Measurements from ENCODE around the gene CCDC195.
"Not testable (repeated sequence)": the region's sequence is repeated elsewhere in the genome, so short reads cannot be mapped to it uniquely, and the experiment has no call there.

The CCDC195 gene

GRCh38 chr2:224668123-224668909, 47.8 kb downstream of the CCDC195 start:
- TF ChIP-seq ZNF8 (CRISPR knock-in tag; IDR thresholded peaks at IDR 0.05), result no peak
- no peak for TF ChIP-seq ZNF565 (CRISPR knock-in tag; conservative IDR thresholded peaks at IDR 0.05; ENCODE audit: low read depth)
- TF ChIP-seq TOX (CRISPR knock-in tag; IDR thresholded peaks at IDR 0.05; ENCODE audit: borderline replicate concordance), result no peak
- ATAC-seq, result no peak

GRCh38 chr2:224666951-224667553, 49.1 kb downstream of the CCDC195 start:
- TF ChIP-seq ARNTL (CRISPR knock-in tag; IDR thresholded peaks at IDR 0.05; ENCODE audit: borderline replicate concordance, low read depth) (no peak), BACH2 (CRISPR knock-in tag; IDR thresholded peaks at IDR 0.05; ENCODE audit: borderline replicate concordance) (no peak), ZFP30 (CRISPR knock-in tag; IDR thresholded peaks at IDR 0.05) (no peak), TOX (CRISPR knock-in tag; IDR thresholded peaks at IDR 0.05; ENCODE audit: borderline replicate concordance) (no peak), ZC3H10 (CRISPR knock-in tag; IDR thresholded peaks at IDR 0.05) (no peak), RARB (CRISPR knock-in tag; IDR thresholded peaks at IDR 0.05) (no peak), TSHZ2 (CRISPR knock-in tag; IDR thresholded peaks at IDR 0.05) (no peak), ISL1 (CRISPR knock-in tag; IDR thresholded peaks at IDR 0.05) (no peak), CSDC2 (CRISPR knock-in tag; IDR thresholded peaks at IDR 0.05) (no peak), POU6F1 (CRISPR knock-in tag; IDR thresholded peaks at IDR 0.05; ENCODE audit: borderline replicate concordance, low read depth) (no peak)
- ATAC-seq, result no peak

GRCh38 chr2:224663322-224663721, 52.8 kb downstream of the CCDC195 start:
- ATAC-seq, result not testable (repeated sequence)

- ATAC-seq, result not testable (repeated sequence)
These were observed 54.5 kb downstream of the CCDC195 start for GRCh38 chr2:224661708-224662107.

GRCh38 chr2:224659714-224660113, 56.5 kb downstream of the CCDC195 start:
- TF ChIP-seq CREB5 (CRISPR knock-in tag; IDR thresholded peaks at IDR 0.05; ENCODE audit: low read depth), result no peak
- TF ChIP-seq PPARA (CRISPR knock-in tag; IDR thresholded peaks at IDR 0.05; ENCODE audit: borderline replicate concordance), result no peak

GRCh38 chr2:224658780-224659405, 57.3 kb downstream of the CCDC195 start:
- ATAC-seq, result no peak
- TF ChIP-seq ZC3H10 (CRISPR knock-in tag; IDR thresholded peaks at IDR 0.05), result no peak
- no peak for TF ChIP-seq ESRRG (CRISPR knock-in tag; IDR thresholded peaks at IDR 0.05)

More at GRCh38 chr2:224659714-224660113, 56.5 kb downstream of the CCDC195 start:
- no peak for ATAC-seq

GRCh38 chr2:224657349-224657748, 58.8 kb downstream of the CCDC195 start:
- no peak for ATAC-seq
- TF ChIP-seq ZNF8 (CRISPR knock-in tag; IDR thresholded peaks at IDR 0.05), result no peak
- no peak for TF ChIP-seq BACH2 (CRISPR knock-in tag; IDR thresholded peaks at IDR 0.05; ENCODE audit: borderline replicate concordance)
- TF ChIP-seq ESRRG (CRISPR knock-in tag; IDR thresholded peaks at IDR 0.05), result no peak
- TF ChIP-seq ZC3H10 (CRISPR knock-in tag; IDR thresholded peaks at IDR 0.05), result no peak
- TF ChIP-seq RARB (CRISPR knock-in tag; IDR thresholded peaks at IDR 0.05), result no peak
- no peak for TF ChIP-seq POU6F1 (CRISPR knock-in tag; IDR thresholded peaks at IDR 0.05; ENCODE audit: borderline replicate concordance, low read depth)
- no peak for TF ChIP-seq TCF4 (CRISPR knock-in tag; IDR thresholded peaks at IDR 0.05; ENCODE audit: borderline replicate concordance)
- TF ChIP-seq ZFP30 (CRISPR knock-in tag; IDR thresholded peaks at IDR 0.05), result no peak
- no peak for TF ChIP-seq ISL1 (CRISPR knock-in tag; IDR thresholded peaks at IDR 0.05)
- TF ChIP-seq TOX (CRISPR knock-in tag; IDR thresholded peaks at IDR 0.05; ENCODE audit: borderline replicate concordance), result no peak
- no peak for TF ChIP-seq PPARA (CRISPR knock-in tag; IDR thresholded peaks at IDR 0.05; ENCODE audit: borderline replicate concordance)
- TF ChIP-seq CSRNP3 (CRISPR knock-in tag; IDR thresholded peaks at IDR 0.05), result no peak
- TF ChIP-seq CREB5 (CRISPR knock-in tag; IDR thresholded peaks at IDR 0.05; ENCODE audit: low read depth), result no peak
